Activated CD4-positive, alpha-beta T cell treated with anti-CD3 and anti-CD28 coated beads for 24 hours (primary cell): Measurements from ENCODE around the gene PXMP4.
"Not testable (repeated sequence)": the region's sequence is repeated elsewhere in the genome, so short reads cannot be mapped to it uniquely, and the experiment has no call there.

ENCODE experiments used
- DNase-seq, 2 donors: peaks; one replicate each; pipeline ENCODE4 v3.0.0-alpha.2; 2020; ENCODE audit warnings: low read depth in 2 of 2

PXMP4 gene, protein sequence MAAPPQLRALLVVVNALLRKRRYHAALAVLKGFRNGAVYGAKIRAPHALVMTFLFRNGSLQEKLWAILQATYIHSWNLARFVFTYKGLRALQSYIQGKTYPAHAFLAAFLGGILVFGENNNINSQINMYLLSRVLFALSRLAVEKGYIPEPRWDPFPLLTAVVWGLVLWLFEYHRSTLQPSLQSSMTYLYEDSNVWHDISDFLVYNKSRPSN

DNA sequence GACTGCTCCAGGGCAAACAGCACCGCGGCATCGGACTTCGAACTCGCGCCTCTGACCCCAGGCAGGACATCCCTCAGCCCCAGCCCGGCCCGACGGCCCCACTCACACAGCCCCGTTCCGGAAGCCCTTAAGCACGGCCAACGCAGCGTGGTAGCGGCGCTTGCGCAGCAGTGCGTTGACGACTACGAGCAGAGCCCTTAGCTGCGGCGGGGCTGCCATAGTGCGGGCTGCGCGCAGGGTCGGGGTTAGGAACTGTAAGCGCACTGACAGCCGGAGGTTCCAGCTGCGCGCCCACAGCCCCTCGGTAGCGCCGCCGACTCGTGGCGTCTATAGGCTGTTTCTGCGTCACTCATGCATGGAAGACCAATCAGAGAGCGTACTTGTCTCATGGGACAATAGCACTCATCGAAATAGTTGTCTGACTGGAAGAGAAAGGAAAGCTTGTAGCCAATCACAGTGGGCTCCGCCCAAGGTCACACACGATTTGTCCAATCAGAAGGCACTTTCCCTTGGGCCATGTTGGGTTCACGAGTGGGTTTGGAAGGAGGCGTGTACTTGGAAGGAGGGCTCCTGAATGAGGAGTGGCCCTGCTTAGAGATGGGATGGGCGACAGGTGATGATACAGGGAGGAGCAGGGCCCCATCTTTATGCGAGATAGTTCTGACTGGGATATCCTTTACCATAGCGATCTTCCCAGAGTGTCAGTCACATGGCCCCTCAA, at the start of gene PXMP4:
TSS of gene PXMP4 (minus strand) at position 322 of the 721 bp plus-strand sequence. CDS start at position 219, 103 bp downstream.
- peak; percentile 66 to 68 for DNase-seq

DNA sequence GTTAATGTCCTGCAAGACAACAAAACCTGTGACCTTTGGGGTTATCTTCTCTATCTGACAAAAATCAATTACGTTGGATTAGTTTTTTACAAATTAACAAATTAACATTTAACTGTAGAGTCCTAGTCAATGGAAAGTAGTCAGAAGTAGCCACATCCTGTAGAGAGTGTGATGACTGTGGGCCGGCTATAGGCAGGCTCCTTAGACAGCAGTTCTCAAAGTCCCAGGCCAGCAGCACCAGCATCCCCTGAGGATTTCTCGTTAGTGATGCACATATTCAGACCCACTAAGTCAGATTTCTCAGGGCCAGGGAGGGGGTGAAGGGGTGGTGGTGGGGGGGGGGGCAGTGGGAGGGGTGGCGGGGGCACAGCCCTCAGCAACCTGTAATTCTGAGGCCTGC, 48.9 kb upstream of the PXMP4 start:
- no peak for DNase-seq

DNA sequence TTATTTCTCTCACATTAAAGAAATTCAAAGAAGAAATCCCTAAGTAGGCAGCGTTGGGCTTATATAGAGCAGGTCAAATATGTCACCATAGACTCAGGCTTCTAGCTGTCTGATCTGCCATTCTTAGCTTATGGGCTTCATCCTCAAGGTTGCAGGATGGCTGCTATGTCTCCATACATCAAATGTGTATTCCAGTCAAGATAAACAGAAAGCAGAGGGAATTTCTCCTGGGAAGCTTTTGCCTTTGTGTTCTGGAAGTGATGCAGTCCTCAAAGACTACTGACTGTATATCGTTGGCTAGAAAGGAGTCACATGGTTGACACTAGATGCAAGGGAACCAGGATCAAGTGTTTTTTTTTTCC, 47.6 kb upstream of the PXMP4 start:
- no peak for DNase-seq

DNA sequence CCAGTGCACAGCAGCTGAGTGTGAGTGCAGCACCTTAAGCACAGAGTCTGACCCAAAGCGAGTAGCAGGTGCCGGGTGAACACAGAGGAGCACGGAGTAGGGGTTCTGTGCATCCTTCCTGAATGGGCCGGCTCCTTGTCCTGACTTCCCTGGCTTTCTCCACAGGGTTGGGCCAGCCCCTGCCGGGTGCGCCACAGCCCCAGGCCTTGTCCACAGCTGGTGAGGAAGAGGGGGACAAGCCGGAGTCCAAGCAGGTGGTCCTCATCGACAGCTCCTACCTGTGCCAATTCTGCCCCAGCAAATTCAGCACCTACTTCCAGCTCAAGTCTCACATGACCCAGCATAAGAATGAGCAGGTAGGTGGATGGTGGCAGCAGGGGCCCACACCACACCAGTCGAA, 46.6 kb upstream of the PXMP4 start:
- DNase-seq, result no peak

DNA sequence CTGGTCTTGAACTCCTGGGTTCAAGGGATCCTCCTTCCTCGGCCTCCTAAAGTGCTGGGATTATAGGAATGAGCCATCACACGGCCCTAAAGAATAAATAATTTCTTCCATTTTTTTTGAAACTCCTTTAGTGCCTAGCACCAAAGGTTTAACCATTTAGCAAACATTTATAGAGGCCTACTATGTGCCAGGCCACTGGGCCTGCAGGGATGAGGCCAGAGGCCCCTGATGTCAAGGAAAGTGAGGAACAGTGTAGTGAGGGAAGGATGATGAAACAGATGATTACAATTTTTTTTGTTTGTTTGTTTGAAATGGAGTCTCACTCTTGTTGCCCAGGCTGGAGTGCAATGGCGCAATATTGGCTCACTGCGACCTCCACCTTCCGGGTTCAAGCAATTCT, 45.5 kb upstream of the PXMP4 start:
- no peak for DNase-seq

DNA sequence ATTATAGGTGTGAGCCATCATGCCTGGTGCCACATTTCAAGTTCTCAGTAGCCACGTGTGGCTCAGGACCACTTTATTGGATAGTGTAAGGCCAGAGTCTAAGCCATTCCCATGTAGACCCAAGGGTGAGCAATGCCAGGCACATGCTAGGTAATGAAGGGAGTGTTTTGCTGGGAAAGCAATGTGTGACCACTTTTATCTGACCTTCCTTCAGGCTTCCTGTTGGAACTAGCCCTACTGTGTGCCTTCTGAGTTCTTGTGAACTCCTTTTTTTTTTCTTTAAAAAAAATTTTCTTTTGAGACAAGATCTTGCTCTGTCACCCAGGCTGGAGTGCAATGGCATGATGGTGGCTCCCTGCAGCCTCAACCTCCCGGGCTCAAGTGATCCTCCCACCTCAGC, 45.0 kb upstream of the PXMP4 start:
- DNase-seq, result no peak

DNA sequence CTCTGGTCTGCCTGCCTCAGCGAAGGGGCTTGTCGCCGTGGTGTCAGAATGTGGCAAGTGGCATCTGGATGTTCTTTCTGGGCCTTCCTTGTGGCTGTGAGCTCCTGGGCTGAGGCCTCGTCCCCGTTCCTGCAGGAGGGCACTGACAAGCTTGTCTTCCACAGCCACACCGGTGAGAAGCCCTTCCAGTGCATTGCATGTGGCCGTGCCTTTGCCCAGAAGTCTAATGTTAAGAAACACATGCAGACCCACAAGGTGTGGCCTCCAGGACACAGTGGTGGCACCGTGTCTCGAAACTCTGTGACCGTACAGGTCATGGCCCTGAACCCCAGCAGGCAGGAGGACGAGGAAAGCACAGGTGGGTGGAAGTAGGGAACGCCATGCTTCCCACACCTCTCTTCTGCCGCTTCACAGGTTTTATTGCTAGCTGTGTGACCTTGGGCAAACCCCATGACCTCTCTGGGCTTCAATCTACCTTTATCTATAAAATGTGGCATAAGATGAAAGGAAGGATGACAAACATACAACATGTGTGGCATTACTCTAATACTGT, 41.7 kb upstream of the PXMP4 start:
- DNase-seq, result no peak

DNA sequence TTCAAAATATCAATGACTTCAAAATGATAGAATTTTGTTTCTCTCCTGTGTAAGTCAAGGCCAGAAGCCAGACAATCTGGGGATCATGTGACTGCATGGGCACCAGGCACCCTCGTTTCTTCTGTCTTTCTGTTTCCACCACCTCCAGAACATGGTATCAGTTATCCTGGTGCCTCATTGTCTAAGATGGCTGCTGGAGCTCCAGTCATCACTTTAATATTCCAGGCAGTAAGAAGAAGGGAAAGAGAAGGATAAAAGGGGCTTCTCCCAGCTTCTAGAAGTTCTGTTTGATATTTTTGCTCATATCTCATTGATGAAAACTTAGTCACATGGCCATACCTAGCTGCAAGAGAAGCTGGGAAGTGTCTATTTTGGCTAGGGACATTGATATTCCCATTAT, 37.3 kb upstream of the PXMP4 start:
- DNase-seq, result no peak

DNA sequence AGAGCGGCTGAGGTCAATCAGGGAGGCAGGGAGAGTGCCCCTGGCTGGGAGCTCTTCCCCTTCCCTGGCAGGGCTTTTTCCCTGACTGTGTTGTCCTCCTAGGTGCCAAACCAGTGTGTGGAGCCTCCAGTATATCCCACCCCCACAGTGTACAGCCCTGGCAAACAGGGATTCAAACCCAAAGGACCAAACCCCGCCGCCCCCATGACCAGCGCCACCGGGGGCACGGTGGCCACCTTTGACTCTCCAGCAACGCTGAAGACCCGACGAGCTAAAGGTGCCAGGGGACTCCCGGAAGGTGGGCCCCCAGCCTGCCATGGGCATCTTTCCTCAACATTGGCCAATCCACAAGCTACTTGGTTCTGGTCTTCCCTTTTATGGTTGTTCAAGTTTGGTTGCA, 36.9 kb upstream of the PXMP4 start:
- DNase-seq, result no peak

DNA sequence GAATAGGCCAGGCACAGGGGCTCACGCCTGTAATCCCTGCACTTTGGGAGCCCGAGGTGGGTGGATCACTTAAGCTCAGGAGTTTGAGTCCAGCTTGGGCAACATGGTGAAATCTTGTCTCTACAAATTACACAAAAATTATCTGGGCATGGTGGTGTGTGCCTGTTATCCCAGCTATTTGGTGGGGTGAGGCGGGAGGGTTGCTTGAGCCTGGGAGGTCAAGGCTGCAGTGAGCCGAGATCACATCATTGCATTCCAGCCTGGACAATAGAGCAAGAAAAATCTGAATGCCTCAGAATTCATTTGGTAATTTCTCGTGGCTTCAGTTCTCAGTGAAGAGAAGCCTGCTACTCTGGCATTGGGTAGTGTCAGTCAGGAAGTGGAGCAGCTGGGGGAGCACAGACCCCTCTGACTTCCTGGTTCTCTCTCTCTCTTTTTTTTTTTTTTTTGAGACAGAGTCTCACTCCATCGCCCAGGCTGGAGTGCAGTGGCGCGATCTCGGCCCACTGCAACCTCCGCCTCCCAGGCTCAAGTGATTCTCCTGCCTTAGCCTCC, 35.9 kb upstream of the PXMP4 start:
- not testable (repeated sequence) for DNase-seq

DNA sequence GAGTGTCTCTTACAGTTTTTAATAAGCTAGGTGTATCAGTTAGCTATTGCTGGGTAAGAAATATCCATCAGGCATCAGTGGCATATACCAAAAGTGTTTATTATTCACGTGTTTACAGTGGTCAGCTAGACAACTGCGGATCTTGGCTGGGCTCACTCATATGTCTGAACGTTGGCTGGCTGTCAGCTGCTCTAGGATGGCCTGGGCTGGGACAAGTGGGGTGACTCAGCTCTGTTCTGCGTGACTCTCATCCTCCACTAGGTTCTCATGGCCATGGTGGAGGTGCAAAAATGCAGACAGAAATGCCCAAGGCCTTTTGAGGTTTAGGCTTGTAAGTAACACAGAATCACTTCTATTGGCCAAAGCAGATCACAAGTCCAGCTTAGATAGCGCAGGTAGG, 33.7 kb upstream of the PXMP4 start:
- no peak for DNase-seq

DNA sequence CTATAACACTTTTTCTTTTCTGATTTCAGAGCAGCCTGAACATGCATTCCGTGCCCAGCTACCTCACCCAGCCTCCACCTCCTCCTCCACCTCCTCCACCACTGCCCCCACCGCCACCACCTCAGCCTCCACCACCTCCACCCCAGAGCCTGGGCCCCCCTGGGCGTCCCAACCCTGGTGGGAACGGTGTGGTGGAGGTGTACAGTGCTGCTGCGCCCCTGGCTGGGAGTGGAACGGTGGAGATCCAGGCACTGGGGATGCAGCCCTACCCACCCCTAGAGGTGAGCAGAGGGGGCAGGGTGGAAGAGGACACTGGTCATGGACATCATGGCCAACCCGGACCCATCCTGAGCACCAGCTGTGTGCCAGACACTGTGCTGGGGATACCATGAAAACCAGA, 33.0 kb upstream of the PXMP4 start:
- DNase-seq, result no peak

DNA sequence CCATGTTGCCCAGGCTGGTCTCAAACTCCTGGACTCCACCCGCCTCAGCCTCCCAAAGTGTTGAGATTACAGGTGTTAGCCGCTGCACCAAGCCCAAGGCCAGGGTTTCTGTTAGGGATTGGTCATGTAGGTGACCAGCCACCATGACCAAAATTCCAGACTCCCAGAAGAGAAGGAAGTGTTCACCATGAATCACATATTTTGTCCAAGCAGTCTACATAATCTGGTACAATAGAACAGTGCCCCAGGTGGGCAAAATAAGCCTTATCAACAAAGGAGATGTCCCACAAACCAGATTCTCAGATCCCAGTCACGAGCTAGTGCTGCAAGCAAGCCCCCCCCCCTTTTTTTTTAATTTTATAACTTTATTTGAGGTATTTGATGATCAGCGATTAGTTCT, 31.7 kb upstream of the PXMP4 start:
- no peak for DNase-seq

DNA sequence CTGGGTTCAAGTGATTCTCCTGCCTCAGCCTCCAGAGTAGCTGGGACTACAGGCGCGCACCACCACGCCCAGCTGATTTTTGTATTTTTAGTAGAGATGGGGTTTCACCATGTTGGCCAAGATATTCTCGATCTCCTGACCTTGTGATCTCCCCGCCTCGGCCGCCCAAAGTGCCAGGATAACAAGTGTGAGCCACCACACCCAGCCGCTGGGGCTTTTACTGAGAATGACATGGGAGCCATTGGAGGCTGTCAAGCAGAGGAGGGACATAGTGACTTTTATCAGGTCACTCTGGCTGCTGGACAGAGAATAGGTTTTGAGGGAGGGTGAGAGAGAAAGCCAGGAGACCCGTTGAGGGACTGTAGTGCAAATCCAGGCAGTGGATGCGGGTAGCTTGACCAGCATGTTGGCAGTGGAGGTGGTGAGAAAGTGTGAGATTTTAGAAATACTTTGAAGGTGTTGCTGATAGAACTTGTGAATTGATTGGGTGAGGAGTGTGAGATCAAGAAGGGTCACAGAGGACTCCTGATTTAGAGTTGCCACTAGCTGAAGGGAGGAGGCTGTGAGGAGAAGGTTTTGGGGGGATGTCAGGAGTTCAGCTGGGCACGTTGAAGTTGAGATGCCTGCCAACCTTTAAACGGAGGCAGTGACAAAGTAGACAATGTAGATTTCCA, 26.4 kb upstream of the PXMP4 start:
- no peak for DNase-seq

DNA sequence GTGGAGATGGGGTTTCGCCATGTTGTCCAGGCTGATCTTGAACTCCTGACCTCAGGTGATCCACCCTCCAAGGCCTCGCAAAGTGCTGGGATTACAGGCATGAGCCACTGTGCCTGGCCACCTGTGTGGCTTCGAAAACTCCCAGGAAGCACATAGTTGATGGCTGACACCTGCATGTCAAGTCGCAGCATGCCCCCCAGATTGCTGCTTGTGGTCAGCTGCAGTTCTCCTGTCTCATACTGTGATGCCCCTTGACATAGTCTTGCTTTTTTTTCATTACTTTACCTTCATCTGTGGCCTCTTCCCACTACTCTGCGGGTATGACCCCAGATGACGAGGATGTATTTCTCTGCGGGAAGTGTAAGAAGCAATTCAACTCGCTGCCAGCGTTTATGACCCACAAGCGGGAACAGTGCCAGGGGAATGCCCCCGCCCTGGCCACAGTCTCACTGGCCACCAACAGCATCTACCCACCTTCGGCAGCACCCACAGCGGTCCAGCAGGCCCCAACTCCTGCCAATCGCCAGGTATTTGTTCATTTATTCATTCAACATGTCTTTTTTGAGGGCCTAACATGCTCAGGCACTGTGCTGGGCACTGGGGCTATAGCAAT, 24.8 kb upstream of the PXMP4 start:
- no peak for DNase-seq

DNA sequence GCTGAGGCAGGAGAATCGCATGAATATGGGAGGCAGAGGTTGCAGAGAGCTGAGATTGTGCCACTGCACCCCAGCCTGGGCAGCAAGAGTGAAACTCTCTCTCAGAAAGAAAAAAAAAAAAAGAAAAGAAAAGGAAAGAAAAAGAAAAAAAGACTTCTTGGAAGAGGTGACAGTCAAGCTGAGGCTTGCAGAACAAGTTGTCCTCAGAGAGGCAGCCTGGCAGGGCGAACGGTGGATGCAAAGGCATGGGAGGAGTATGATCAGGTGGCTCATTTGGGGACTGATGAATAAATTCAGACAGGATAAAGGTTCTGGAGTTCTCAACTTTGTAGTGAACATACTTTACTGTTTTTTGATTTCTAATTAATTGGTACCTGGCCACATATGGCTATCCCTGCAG, 24.1 kb upstream of the PXMP4 start:
- DNase-seq, result no peak

DNA sequence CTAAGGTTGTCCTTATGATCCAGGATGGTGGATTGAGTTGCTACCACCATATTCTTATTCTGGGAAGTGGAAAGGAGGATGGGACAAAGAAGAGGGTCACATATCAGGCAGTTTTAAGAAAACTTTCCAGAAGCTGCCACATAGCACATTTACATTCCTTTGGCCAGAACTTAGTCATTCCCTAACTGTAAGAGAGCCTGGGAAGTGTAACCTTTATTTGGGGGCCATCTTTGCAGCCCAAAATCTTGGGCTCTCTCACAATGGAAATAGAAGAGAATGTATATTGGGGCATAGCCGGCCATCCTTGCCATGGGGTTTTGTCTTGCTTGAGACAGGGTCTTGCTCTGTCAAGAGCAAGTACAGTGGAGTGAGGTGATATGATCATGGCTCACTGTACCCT, 20.1 kb upstream of the PXMP4 start:
- DNase-seq, result no peak

DNA sequence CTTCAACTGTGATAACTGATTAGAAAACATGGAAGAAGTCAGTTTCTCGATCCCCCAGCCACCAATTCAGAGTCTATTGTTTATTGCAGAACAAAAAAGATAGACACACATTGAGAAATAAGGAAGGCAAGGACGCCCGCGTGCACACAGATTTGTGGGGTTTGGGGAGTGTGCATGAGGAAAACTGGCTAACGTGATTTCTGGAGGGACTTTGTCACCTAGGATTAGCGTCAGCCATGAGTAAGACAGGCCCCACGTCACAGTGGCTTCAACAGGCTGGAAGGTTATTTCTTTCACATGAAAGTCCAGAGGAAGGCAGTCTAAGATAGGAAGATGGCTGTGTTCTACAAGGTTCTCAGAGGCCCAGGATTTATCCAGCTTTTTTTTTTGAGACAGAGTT, 19.4 kb upstream of the PXMP4 start:
- DNase-seq, result no peak

DNA sequence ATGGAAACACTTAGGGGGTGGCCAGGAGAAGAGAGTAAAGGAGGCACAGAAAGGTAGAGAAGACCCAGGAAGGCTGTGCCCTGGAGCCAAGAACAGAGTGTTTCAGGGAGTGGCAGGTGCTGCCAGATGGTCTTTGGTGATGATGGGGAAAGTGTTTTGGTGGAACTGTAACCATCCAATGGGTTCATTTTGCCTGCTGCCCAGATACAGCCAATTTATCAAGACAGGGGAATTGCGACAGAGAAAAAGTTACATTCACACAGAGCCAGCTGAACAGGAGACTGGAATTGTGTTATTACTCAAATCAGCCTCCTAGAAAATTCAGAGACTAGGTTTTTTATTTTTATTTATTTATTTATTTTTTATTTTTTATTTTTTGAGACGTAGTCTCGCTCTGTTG, 16.9 kb upstream of the PXMP4 start:
- DNase-seq, result no peak

DNA sequence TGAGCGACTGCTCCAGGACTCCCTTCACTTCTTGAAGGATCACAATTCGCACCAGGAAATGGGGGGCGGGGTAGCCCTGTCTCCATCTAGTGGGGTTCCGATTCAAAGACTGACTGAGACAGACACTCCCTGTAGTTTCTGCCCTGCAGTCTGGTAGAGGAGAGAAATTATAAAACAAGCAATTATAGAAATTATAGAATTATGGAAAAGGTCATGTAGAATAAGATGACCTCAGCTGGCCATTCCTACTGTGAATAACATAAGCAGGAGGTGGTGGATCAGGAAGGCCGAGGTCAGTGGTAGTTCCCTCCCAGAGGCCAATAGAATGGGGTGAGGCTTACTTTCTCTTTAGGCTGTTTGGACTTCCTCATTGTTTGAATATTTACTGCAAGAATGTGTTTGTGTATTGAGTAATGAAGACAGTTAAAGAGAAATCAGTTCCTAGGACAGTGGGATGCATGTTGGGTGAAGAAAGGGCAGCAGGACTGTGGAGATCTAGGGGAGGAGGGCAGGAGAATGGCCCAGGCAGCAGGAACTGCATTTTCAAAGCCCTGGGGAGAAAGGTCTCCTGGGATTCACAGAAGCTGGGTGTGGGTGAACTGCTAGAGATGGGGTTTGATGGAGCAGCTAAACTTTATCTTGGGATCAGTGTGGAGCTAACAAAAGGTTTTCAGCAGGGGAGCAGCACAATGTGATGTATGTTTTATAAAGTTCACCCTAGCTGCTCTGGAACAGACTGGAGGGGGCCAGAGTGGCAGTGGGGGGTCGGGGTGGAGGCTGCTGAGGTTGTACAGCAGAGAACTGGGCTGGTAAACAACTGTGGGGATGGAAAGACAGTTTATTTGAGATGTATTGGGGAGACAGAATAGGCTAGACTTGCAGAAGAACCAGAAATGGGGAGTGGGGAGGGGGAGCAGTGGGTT, 13.8 kb upstream of the PXMP4 start:
- DNase-seq, result no peak
